Skeletal muscle tissue (tissue), 4 donors: ENCODE data around the gene MMP25. TPM values are rescaled to one million over a fixed set of nuclear protein-coding genes. Genes with fewer than 3 reads are reported as not detected.
"Not testable (repeated sequence)": the region's sequence is repeated elsewhere in the genome, so short reads cannot be mapped to it uniquely, and the experiment has no call there.

Experiments
- H3K27ac ChIP-seq: one replicate; pipeline ENCODE4 v1.7.0; 2013; ENCODE audit warnings: mild to moderate bottlenecking, low read depth, low read length, inconsistent platforms
- H3K27me3 ChIP-seq, 3 donors: one replicate each; pipeline ENCODE4 v1.7.0; 2013; ENCODE audit warnings: low read length in 3 of 3; ENCODE audit not compliant: control insufficient read depth in 3 of 3, insufficient read depth in 3 of 3
- H3K36me3 ChIP-seq, 3 donors: one replicate each; pipeline ENCODE4 v1.7.0; 2013; ENCODE audit warnings: low read length in 3 of 3; ENCODE audit not compliant: control insufficient read depth in 3 of 3, insufficient read depth in 3 of 3
- H3K4me1 ChIP-seq, 3 donors: one replicate each; pipeline ENCODE4 v1.7.0; 2013; ENCODE audit warnings: low read length in 3 of 3, mild to moderate bottlenecking in 3 of 3; ENCODE audit not compliant: control insufficient read depth in 3 of 3, insufficient read depth in 3 of 3
- H3K4me3 ChIP-seq, 3 donors: one replicate each; pipeline ENCODE4 v1.7.0; 2013; ENCODE audit warnings: low read length in 3 of 3
- H3K9ac ChIP-seq, 3 donors: one replicate each; pipeline ENCODE4 v1.7.0; 2013; ENCODE audit warnings: low read length in 3 of 3, mild to moderate bottlenecking in 3 of 3, moderate library complexity in 2 of 3, low read depth in 1 of 3
- H3K9me3 ChIP-seq, 3 donors: one replicate each; pipeline ENCODE4 v1.7.0; 2013; ENCODE audit warnings: low read length in 3 of 3; ENCODE audit not compliant: control insufficient read depth in 3 of 3
- total RNA-seq: library from RNA; depleted of rRNA; stranded (reverse); fragments of >200 nt; gene quantifications from one replicate; pipeline ENCODE4 v1.2.3, GENCODE V29; 2014
- donor health status: Osteomylitis.

The MMP25 gene
- total RNA-seq, 1 donor from 2014 or later, result 0.52 TPM

DNA sequence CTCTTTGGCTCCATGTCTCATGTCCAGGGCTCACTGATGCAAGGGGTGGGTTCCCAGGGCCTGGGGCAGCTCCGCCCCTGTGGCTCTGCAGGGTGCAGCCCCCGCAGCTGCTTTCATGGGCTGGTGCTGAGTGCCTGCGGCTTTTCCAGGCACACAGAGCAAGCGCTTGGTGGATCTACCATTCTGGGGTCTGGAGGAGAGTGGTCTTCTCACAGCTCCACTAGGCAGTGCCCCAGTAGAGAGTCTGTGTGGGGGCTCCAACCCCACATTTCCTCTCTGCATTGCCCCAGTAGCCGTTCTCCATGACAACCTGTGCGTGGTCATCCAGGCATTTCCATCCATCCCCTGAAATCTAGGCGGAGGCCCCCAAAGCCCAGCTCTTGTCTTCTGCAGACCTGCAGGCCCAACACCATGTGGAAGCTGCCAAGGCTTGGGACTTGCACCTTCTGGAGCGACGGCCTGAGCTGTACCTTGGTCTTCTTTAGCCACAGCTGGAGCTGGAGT lies 24.3 kb downstream of the MMP25 start:
- Histone ChIP-seq H3K9me3 (no peaks in the 10 kb centered on the region), H3K36me3 (peaks cover 0 to 11% (median 7%) of the 10 kb centered on the region in 3 donors), H3K4me1 (peaks cover 15 to 32% (median 23%) of the 10 kb centered on the region in 3 donors), H3K4me3 (no peak overlapping the region), H3K27me3 (peaks cover 0 to 4% (median 4%) of the 10 kb centered on the region in 3 donors), H3K9ac (no peak overlapping the region), H3K27ac (no peak overlapping the region)

DNA sequence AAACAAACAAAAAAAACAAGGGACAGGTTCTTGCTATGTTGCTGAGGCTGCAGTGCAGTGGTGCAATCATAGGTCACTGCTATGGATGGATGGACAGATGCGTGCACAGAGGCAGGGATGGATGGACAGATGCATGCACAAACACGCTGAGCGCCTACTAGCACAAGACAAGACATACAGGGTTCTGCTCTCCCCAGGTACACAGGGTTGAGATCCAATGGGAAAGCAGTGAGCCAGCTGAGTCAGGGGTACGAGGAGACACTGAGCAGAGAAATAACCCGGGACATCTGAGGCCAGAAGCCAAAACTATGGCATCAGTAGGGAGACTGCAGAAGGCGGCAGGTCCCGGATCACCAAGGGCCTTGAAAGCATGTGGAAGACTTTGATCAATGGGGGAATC lies 25.3 kb downstream of the MMP25 start:
- H3K4me3 ChIP-seq, result no peak overlapping the region
- no peak overlapping the region for H3K9ac ChIP-seq
- H3K27me3 ChIP-seq, result peaks cover 0 to 4% (median 4%) of the 10 kb centered on the region in 3 donors
- H3K36me3 ChIP-seq, result peaks cover 0 to 11% (median 7%) of the 10 kb centered on the region in 3 donors
- no peak overlapping the region for H3K27ac ChIP-seq
- H3K9me3 ChIP-seq, result no peaks in the 10 kb centered on the region
- peaks cover 6 to 22% (median 13%) of the 10 kb centered on the region in 3 donors for H3K4me1 ChIP-seq

DNA sequence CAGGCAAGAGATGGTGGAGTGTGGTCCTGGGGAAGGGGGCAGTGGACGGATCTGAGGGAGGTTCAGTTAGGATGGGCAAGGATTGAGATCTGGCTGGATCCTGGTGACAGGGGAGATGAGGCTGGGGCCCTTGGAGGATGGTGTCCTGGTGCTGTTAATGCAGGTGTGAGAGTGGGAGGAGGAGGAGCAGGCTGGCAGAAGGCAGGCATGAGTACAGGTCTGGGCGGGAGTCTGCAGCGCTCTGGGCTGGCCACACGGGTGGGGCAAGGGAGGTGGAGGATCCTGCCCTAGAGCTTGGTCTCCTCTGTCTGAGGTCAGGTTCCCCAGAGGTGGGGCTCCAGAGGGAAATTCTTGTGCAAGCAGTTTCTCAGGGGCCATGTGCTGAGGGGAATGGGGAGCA lies 25.8 kb downstream of the MMP25 start:
- not testable (repeated sequence) for H3K27ac ChIP-seq

DNA sequence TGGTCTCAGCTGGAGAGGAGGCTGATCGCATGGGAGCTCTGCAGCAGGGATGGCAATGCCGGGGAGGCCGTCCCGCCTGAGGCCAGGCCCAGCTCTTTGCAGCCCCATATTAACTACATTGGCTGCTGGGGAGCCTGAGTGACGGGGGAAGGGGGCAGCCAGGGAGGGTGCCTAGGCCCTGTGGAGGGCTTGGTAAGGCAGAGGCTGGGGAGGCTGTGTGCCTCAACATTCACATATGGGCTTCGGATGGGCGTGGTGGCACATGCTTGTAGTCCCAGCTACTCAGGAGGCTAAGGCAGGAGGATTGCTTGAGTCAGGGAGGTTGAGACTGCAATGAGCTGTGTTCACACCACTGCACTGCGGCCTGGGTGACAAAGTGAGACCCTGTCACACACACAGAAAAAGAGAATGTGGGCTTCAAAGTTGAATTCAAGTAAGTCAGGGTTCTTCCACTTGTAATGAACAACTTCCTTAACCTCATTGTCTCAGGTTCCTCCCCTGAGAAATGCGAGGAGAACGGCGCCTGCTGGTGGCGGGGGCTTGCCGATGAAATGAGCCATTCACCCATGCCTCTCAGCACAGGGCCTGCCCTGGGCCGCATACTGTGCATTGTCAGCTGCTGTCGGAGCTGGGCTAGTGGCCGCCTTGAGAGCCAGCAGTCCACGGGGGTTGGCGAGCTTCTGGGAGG lies 26.4 kb downstream of the MMP25 start:
- H3K9ac ChIP-seq, H3K27me3 ChIP-seq, H3K27ac ChIP-seq, H3K9me3 ChIP-seq, H3K4me3 ChIP-seq: not testable (repeated sequence)
- Histone ChIP-seq H3K4me1 (peaks cover 6 to 13% (median 6%) of the 10 kb centered on the region in 3 donors), H3K36me3 (peaks cover 0 to 11% (median 7%) of the 10 kb centered on the region in 3 donors)

More for the DNA sequence above, 25.8 kb downstream of the MMP25 start:
- not testable (repeated sequence) for H3K9me3 ChIP-seq, H3K27me3 ChIP-seq, H3K9ac ChIP-seq, H3K4me3 ChIP-seq
- peaks cover 0 to 11% (median 7%) of the 10 kb centered on the region in 3 donors for H3K36me3 ChIP-seq
- peaks cover 6 to 19% (median 8%) of the 10 kb centered on the region in 3 donors for H3K4me1 ChIP-seq

DNA sequence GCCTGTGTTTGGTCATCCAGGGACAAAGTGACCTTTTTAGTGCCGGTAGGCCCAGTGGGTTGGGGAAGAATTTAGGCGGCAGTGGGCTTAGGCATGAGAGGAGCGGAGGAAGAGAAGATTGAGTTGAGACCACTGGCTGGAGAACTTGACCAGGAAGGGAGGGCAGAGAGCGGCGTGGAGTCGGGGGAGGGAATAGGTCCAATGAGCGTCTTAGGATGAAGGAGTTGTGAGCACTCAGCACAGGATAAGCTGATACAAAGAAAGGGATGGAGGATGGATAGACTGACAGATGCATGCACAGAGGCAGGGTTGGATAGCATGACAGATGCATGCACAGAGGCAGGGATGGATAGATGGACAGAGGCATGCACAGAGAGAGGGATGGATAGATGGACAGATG lies 27.1 kb downstream of the MMP25 start:
- no peak overlapping the region for H3K4me3 ChIP-seq
- H3K36me3 ChIP-seq, result peaks cover 0 to 8% (median 1%) of the 10 kb centered on the region in 3 donors
- H3K27ac ChIP-seq, result no peak overlapping the region
- peaks cover 0 to 7% (median 6%) of the 10 kb centered on the region in 3 donors for H3K4me1 ChIP-seq
- no peak overlapping the region for H3K9ac ChIP-seq
- H3K9me3 ChIP-seq, result no peaks in the 10 kb centered on the region
- peaks cover 0 to 4% (median 4%) of the 10 kb centered on the region in 3 donors for H3K27me3 ChIP-seq

DNA sequence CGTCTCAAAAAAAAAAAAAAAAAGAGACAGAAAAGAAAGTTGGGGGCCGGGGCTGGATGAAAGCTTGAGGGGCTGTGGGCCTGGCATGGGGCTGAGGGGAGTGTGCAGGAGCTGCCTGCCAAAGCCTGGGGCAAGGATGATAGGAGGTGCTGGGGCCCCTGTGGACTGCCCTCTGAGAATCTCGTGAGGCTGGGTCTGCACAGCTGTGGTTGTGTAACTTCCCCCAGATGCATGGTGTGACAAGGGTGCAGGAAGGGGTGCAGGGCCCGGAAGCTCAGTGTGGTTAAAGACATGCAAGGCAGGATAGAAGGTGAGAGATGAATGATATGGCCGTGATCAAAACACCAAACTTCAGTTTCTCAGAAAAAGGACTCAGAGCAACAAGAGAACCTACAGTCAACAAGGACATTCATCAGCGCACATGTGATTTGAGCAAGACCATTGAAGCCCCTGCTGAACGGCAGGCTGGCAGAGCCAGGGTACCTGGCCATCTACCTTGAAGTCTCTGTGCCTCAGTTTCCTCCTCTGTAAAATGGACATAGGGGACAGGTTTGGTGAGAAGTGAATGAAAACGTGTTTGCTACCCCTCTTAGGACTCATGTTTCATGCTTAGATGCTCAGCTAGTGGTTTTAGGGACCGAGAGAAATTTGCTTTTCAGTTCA lies 28.6 kb downstream of the MMP25 start:
- Histone ChIP-seq H3K27ac (no peak overlapping the region), H3K4me1 (peaks cover 0 to 6% (median 5%) of the 10 kb centered on the region in 3 donors), H3K36me3 (no peaks in the 10 kb centered on the region), H3K4me3 (no peak overlapping the region), H3K27me3 (peaks cover 0 to 4% (median 4%) of the 10 kb centered on the region in 3 donors), H3K9ac (no peak overlapping the region), H3K9me3 (no peaks in the 10 kb centered on the region)

DNA sequence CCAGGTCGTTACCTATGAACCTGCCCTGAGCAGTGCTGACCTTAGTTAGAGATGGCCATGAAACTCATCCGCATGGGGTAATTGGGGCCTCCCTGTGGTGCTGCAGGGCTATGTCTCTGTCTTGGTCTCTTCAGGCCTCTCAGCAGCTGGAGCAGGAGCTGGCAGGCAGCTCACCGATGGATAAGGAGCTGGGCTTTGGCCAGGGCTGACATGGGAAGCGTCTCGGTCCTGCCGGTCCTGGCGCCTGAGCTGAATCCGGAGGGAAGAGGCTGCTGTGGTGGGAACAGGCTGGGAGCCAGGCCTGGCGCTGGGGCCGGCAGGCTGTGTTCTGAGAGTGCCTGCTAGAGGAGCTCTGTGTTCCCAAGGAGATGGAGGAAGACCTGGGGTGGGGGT lies 29.2 kb downstream of the MMP25 start:
- Histone ChIP-seq H3K27me3 (peaks cover 0 to 4% (median 4%) of the 10 kb centered on the region in 3 donors), H3K27ac (no peak overlapping the region), H3K9me3 (no peaks in the 10 kb centered on the region), H3K36me3 (no peaks in the 10 kb centered on the region), H3K9ac (no peak overlapping the region), H3K4me3 (no peak overlapping the region), H3K4me1 (peaks cover 0 to 6% (median 5%) of the 10 kb centered on the region in 3 donors)

DNA sequence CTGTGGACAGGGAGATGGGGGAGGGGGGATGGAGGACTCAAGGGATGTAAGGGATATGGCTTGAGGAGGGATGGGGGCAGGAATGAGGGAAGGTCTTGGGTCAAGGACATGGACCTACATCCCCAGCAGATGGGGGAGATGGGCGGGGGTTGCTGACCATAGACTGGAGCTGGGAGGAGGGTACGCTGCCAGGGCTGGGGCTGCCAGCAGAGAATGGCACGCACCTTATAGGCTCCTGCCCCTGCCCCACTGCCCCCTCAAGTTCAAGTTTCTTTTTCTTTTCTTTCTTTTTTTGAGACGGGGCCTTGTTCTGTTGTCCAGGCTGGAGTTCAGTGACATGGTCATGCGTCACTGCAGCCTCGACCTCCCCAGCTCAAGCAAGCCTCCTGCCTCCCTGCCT lies 29.6 kb downstream of the MMP25 start:
- H3K9me3 ChIP-seq, H3K36me3 ChIP-seq, H3K4me1 ChIP-seq, H3K27me3 ChIP-seq, H3K4me3 ChIP-seq, H3K9ac ChIP-seq, H3K27ac ChIP-seq: not testable (repeated sequence)

DNA sequence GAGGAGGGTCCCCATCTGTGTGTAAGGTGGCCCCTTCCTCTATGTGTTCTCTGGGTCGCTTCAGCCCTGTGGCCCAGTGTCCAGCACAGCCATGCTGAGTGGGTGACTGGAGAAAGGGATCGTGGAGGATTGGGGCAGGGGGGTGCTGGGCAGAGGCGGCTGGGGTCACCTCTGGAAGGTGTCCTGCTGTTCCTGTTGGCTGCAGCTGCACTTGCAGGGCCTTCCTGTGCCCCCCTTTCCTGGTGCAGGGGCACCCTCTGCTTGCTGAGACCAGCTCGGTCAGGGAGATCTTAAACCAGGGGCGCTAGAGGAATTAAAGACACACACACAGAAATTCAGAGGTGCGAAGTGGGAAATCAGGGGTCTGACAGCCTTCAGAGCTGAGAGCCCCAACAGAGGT lies 30.2 kb downstream of the MMP25 start:
- peaks cover 0 to 4% (median 4%) of the 10 kb centered on the region in 3 donors for H3K27me3 ChIP-seq
- no peak overlapping the region for H3K27ac ChIP-seq
- peaks cover 0 to 6% (median 5%) of the 10 kb centered on the region in 3 donors for H3K4me1 ChIP-seq
- no peak overlapping the region for H3K9ac ChIP-seq
- no peaks in the 10 kb centered on the region for H3K9me3 ChIP-seq
- no peak overlapping the region for H3K4me3 ChIP-seq
- no peaks in the 10 kb centered on the region for H3K36me3 ChIP-seq

DNA sequence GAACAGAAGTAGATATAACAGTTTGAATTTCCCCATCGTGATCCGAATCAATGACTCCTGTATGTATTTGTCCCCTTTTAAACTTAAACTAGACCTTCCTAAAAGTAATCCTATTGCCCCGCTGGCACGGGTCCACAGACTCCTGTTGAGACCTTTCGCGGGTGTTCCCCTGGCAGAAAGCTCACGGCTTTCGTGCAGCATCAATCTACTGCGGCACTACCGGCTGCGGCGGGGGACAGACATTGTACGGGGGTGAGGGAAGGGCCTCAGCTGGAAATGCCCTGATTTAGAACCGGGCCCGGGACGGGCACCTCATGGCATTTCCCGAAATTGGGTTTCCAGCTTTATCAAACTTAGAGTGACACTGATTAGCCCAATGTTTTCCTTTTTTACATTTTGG lies 33.7 kb downstream of the MMP25 start:
- Histone ChIP-seq H3K4me1 (peaks cover 0 to 2% (median 0%) of the 10 kb centered on the region in 3 donors), H3K9ac (no peak overlapping the region), H3K9me3 (no peaks in the 10 kb centered on the region), H3K27ac (no peak overlapping the region), H3K36me3 (no peaks in the 10 kb centered on the region), H3K27me3 (no peaks in the 10 kb centered on the region), H3K4me3 (no peak overlapping the region)
